ENCODE measurements around the gene PRKN. TPM values are rescaled to one million over a fixed set of nuclear protein-coding genes. Genes with fewer than 3 reads are reported as not detected.

PRKN gene
- total and polyA plus RNA-seq, 2 experiments from 2014 or later = 2.3 to 3.9 TPM

- Histone ChIP-seq H3K36me3 (replicated peaks; ENCODE audit: insufficient read depth, low read depth) (no peaks in the 10 kb centered on the region), H3K79me2 (no peaks in the 10 kb centered on the region), H3K27me3 (no peaks in the 10 kb centered on the region), H4K20me1 (ENCODE audit: insufficient read depth, poor library complexity, severe bottlenecking) (no peaks in the 10 kb centered on the region), H3K4me2 (no peak overlapping the region), H3K4me3 (no peak overlapping the region), H3K27ac (no peak overlapping the region), H3K9me2 (replicated peaks; ENCODE audit: insufficient read depth) (no peaks in the 10 kb centered on the region), H3K4me1 (ENCODE audit: insufficient read depth) (no peaks in the 10 kb centered on the region), H2AFZ (no peak overlapping the region), H3K9me3 (ENCODE audit: low read depth) (no peaks in the 10 kb centered on the region)
- TF ChIP-seq EZH2phosphoT487 (IDR thresholded peaks at IDR 0.05; ENCODE audit: low read depth, severe bottlenecking, unreplicated experiment) (no peak), EZH2 (IDR thresholded peaks at IDR 0.05; ENCODE audit: borderline replicate concordance) (no peak)
- TF ChIP-seq, protein P1, sequence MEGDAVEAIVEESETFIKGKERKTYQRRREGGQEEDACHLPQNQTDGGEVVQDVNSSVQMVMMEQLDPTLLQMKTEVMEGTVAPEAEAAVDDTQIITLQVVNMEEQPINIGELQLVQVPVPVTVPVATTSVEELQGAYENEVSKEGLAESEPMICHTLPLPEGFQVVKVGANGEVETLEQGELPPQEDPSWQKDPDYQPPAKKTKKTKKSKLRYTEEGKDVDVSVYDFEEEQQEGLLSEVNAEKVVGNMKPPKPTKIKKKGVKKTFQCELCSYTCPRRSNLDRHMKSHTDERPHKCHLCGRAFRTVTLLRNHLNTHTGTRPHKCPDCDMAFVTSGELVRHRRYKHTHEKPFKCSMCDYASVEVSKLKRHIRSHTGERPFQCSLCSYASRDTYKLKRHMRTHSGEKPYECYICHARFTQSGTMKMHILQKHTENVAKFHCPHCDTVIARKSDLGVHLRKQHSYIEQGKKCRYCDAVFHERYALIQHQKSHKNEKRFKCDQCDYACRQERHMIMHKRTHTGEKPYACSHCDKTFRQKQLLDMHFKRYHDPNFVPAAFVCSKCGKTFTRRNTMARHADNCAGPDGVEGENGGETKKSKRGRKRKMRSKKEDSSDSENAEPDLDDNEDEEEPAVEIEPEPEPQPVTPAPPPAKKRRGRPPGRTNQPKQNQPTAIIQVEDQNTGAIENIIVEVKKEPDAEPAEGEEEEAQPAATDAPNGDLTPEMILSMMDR (IDR thresholded peaks at IDR 0.05; ENCODE audit: poor library complexity) = no peak
- WGBS (ENCODE audit: low lambda C conversion rate, missing lambda C conversion rate) = 91% methylated on average over 4 of the region's 4 CpGs
- DNase-seq (ENCODE audit: low spot score) = no peak
Observed at GRCh38 chr6:162733489-162733888, 5.9 kb upstream of the PRKN start.

GRCh38 chr6:162730502-162730901 lies 2.9 kb upstream of the PRKN start:
- no peak overlapping the region for H3K4me2 ChIP-seq
- H3K9me2 ChIP-seq (replicated peaks; ENCODE audit: insufficient read depth) = no peaks in the 10 kb centered on the region
- no peak overlapping the region for H3K27ac ChIP-seq
- no peaks in the 10 kb centered on the region for H4K20me1 ChIP-seq (ENCODE audit: insufficient read depth, poor library complexity, severe bottlenecking)
- no peak overlapping the region for H3K4me3 ChIP-seq
- no peaks in the 10 kb centered on the region for H3K79me2 ChIP-seq
- no peaks in the 10 kb centered on the region for H3K27me3 ChIP-seq
- no peak for DNase-seq (ENCODE audit: low spot score)
- no peaks in the 10 kb centered on the region for H3K36me3 ChIP-seq (replicated peaks; ENCODE audit: insufficient read depth, low read depth)
- no peak for TF ChIP-seq EZH2phosphoT487 (IDR thresholded peaks at IDR 0.05; ENCODE audit: low read depth, severe bottlenecking, unreplicated experiment)
- no peak for TF ChIP-seq EZH2 (IDR thresholded peaks at IDR 0.05; ENCODE audit: borderline replicate concordance)
- TF ChIP-seq, protein P1 (IDR thresholded peaks at IDR 0.05; ENCODE audit: poor library complexity) = no peak
- no peaks in the 10 kb centered on the region for H3K9me3 ChIP-seq (ENCODE audit: low read depth)
- H3K4me1 ChIP-seq (ENCODE audit: insufficient read depth) = peaks cover 3% of the 10 kb centered on the region
- 100% methylated on average over 1 of the region's 1 CpG for WGBS (ENCODE audit: low lambda C conversion rate, missing lambda C conversion rate)
- H2AFZ ChIP-seq = no peak overlapping the region

GRCh38 chr6:162728706-162729105 lies 1.1 kb upstream of the PRKN start:
- H2AFZ ChIP-seq = peak overlapping the region; percentile 33
- H3K9me3 ChIP-seq (ENCODE audit: low read depth) = no peaks in the 10 kb centered on the region
- no peak for DNase-seq (ENCODE audit: low spot score)
- H3K79me2 ChIP-seq = no peaks in the 10 kb centered on the region
- H3K4me2 ChIP-seq = peak overlapping the region; percentile 74
- no peaks in the 10 kb centered on the region for H3K27me3 ChIP-seq
- H3K36me3 ChIP-seq (replicated peaks; ENCODE audit: insufficient read depth, low read depth) = no peaks in the 10 kb centered on the region
- no peaks in the 10 kb centered on the region for H4K20me1 ChIP-seq (ENCODE audit: insufficient read depth, poor library complexity, severe bottlenecking)
- WGBS (ENCODE audit: low lambda C conversion rate, missing lambda C conversion rate) = 100% methylated on average over 1 of the region's 1 CpG
- no peak for TF ChIP-seq EZH2phosphoT487 (IDR thresholded peaks at IDR 0.05; ENCODE audit: low read depth, severe bottlenecking, unreplicated experiment)
- TF ChIP-seq, protein P1 (IDR thresholded peaks at IDR 0.05; ENCODE audit: poor library complexity) = no peak
- no peak for TF ChIP-seq EZH2 (IDR thresholded peaks at IDR 0.05; ENCODE audit: borderline replicate concordance)
- no peak overlapping the region for H3K27ac ChIP-seq
- H3K9me2 ChIP-seq (replicated peaks; ENCODE audit: insufficient read depth) = no peaks in the 10 kb centered on the region
- H3K4me3 ChIP-seq = no peak overlapping the region
- peaks cover 3% of the 10 kb centered on the region for H3K4me1 ChIP-seq (ENCODE audit: insufficient read depth)

- Histone ChIP-seq H3K27ac (peak overlapping the region; percentile 8), H4K20me1 (ENCODE audit: insufficient read depth, poor library complexity, severe bottlenecking) (no peaks in the 10 kb centered on the region), H3K4me1 (ENCODE audit: insufficient read depth) (peaks cover 3% of the 10 kb centered on the region), H3K9me2 (replicated peaks; ENCODE audit: insufficient read depth) (no peaks in the 10 kb centered on the region), H2AFZ (peak overlapping the region; percentile 33), H3K9me3 (ENCODE audit: low read depth) (no peaks in the 10 kb centered on the region), H3K27me3 (no peaks in the 10 kb centered on the region), H3K79me2 (no peaks in the 10 kb centered on the region), H3K36me3 (replicated peaks; ENCODE audit: insufficient read depth, low read depth) (no peaks in the 10 kb centered on the region), H3K4me2 (peak overlapping the region; percentile 74), H3K4me3 (peak overlapping the region; percentile 11)
- DNase-seq (ENCODE audit: low spot score) = no peak
- WGBS (ENCODE audit: low lambda C conversion rate, missing lambda C conversion rate) = 56% methylated on average over 7 of the region's 7 CpGs
- TF ChIP-seq EZH2 (IDR thresholded peaks at IDR 0.05; ENCODE audit: borderline replicate concordance) (no peak), EZH2phosphoT487 (IDR thresholded peaks at IDR 0.05; ENCODE audit: low read depth, severe bottlenecking, unreplicated experiment) (no peak)
- TF ChIP-seq, protein P1 (IDR thresholded peaks at IDR 0.05; ENCODE audit: poor library complexity) = no peak
Observed at GRCh38 chr6:162728197-162728596, 631 bp upstream of the PRKN start.
